WTC11 (cell line): ENCODE data around the gene SPAG4. TPM values are rescaled to one million over a fixed set of nuclear protein-coding genes. Genes with fewer than 3 reads are reported as not detected.

Experiments used
- ATAC-seq: fragments of 200-7000 bp; cut with Tn5 transposase; 2 replicates; pipeline ENCODE4 v1.10.0; 2021; ENCODE audit warnings: mild to moderate bottlenecking, moderate library complexity
- CTCF ChIA-PET: fragments of 300-600 bp; sonication (Branson Sonifier 250); formaldehyde crosslinking; loops from one replicate; lab custom pipeline; 2021; ENCODE audit warnings: antibody characterized with exemption; lab: Charles Lee
- POLR2A ChIA-PET: fragments of 350-600 bp; sonication (Branson Sonifier 250); formaldehyde crosslinking; loops from one replicate; lab custom pipeline; 2021; ENCODE audit warnings: antibody characterized with exemption; lab: Charles Lee
- DNase-seq: peaks from one replicate; pipeline ENCODE4 v3.0.0; 2021; ENCODE audit warnings: low spot score
- H3K27ac Mint-ChIP-seq: 2 replicates; pipeline ENCODE4 v1.8.0; 2021; ENCODE audit warnings: mixed read lengths
- H3K27me3 Mint-ChIP-seq: 2 replicates; pipeline ENCODE4 v1.8.0; 2021; ENCODE audit warnings: low read depth, mild to moderate bottlenecking, moderate library complexity, mixed read lengths
- H3K36me3 Mint-ChIP-seq: 2 replicates; pipeline ENCODE4 v1.8.0; 2021; ENCODE audit warnings: mixed read lengths
- H3K4me1 Mint-ChIP-seq: 2 replicates; pipeline ENCODE4 v1.8.0; 2022; ENCODE audit warnings: mixed read lengths
- H3K4me3 Mint-ChIP-seq: 2 replicates; pipeline ENCODE4 v1.8.0; 2021; ENCODE audit warnings: mild to moderate bottlenecking, moderate library complexity, mixed read lengths
- H3K9me3 Mint-ChIP-seq: 2 replicates; pipeline ENCODE4 v1.8.0; 2021; ENCODE audit warnings: mixed read lengths
- ATF3 ChIP-seq: sonication (generic); formaldehyde crosslinking; conservative IDR thresholded peaks from 2 replicates; pipeline ENCODE4 v1.8.1; 2022; ENCODE audit warnings: mild to moderate bottlenecking, missing genetic modification reagents
- CBFB ChIP-seq: sonication (generic); formaldehyde crosslinking; IDR thresholded peaks from 2 replicates; pipeline ENCODE4 v1.8.1; 2022; ENCODE audit warnings: mild to moderate bottlenecking, low read depth, missing genetic modification reagents
- CREM ChIP-seq: sonication (generic); formaldehyde crosslinking; IDR thresholded peaks from 2 replicates; pipeline ENCODE4 v1.8.1; 2022; ENCODE audit warnings: mild to moderate bottlenecking, missing genetic modification reagents, moderate library complexity
- E2F1 ChIP-seq: sonication (generic); formaldehyde crosslinking; IDR thresholded peaks from 2 replicates; pipeline ENCODE4 v1.8.0; 2022; ENCODE audit warnings: mild to moderate bottlenecking, missing genetic modification reagents
- EMX1 ChIP-seq: fragments of 250-450 bp; sonication (Bioruptor Pico); IDR thresholded peaks from 2 replicates; pipeline ENCODE4 v1.8.0; 2021; ENCODE audit warnings: mild to moderate bottlenecking
- ERG ChIP-seq: fragments of 250-450 bp; sonication (Bioruptor Pico); IDR thresholded peaks from 2 replicates; pipeline ENCODE4 v1.8.0; 2021; ENCODE audit warnings: mild to moderate bottlenecking
- ETV6 ChIP-seq: sonication (generic); formaldehyde crosslinking; IDR thresholded peaks from 2 replicates; pipeline ENCODE4 v1.8.1; 2022; ENCODE audit warnings: mild to moderate bottlenecking, missing genetic modification reagents
- FOXK1 ChIP-seq: sonication (generic); formaldehyde crosslinking; IDR thresholded peaks from 2 replicates; pipeline ENCODE4 v1.8.0; 2022; ENCODE audit warnings: mild to moderate bottlenecking, moderate library complexity, missing genetic modification reagents
- IRF1 ChIP-seq: sonication (generic); formaldehyde crosslinking; IDR thresholded peaks from 2 replicates; pipeline ENCODE4 v1.8.0; 2023; ENCODE audit warnings: missing genetic modification reagents
- JUN ChIP-seq: sonication (generic); formaldehyde crosslinking; IDR thresholded peaks from 2 replicates; pipeline ENCODE4 v1.8.0; 2023; ENCODE audit warnings: mild to moderate bottlenecking, missing genetic modification reagents
- KAT7 ChIP-seq: sonication (generic); formaldehyde crosslinking; IDR thresholded peaks from 2 replicates; pipeline ENCODE4 v1.8.1; 2023; ENCODE audit warnings: missing genetic modification reagents, mild to moderate bottlenecking, borderline replicate concordance
- NFE2L1 ChIP-seq: sonication (generic); formaldehyde crosslinking; IDR thresholded peaks from 2 replicates; pipeline ENCODE4 v1.8.1; 2023; ENCODE audit warnings: missing genetic modification reagents
- NFYB ChIP-seq: sonication (generic); formaldehyde crosslinking; conservative IDR thresholded peaks from 2 replicates; pipeline ENCODE4 v1.8.0; 2022; ENCODE audit warnings: low read depth, missing genetic modification reagents
- PRRX2 ChIP-seq: fragments of 250-450 bp; sonication (Bioruptor Pico); IDR thresholded peaks from 2 replicates; pipeline ENCODE4 v1.8.0; 2021; ENCODE audit warnings: mild to moderate bottlenecking
- USF1 ChIP-seq: sonication (generic); formaldehyde crosslinking; IDR thresholded peaks from 2 replicates; pipeline ENCODE4 v1.8.0; 2022; ENCODE audit warnings: mild to moderate bottlenecking, missing genetic modification reagents
- USF2 ChIP-seq: sonication (generic); formaldehyde crosslinking; IDR thresholded peaks from 2 replicates; pipeline ENCODE4 v1.8.1; 2023; ENCODE audit warnings: mild to moderate bottlenecking, missing genetic modification reagents, moderate library complexity
- ZNF138 ChIP-seq: sonication (generic); formaldehyde crosslinking; conservative IDR thresholded peaks from 2 replicates; pipeline ENCODE4 v1.8.1; 2022; ENCODE audit warnings: mild to moderate bottlenecking, moderate library complexity, missing genetic modification reagents
- ZNF396 ChIP-seq: fragments of 250-450 bp; sonication (Bioruptor Pico); IDR thresholded peaks from 2 replicates; pipeline ENCODE4 v1.8.0; 2021; ENCODE audit warnings: mild to moderate bottlenecking, moderate library complexity, borderline replicate concordance
- ZNF423 ChIP-seq: fragments of 250-450 bp; sonication (Bioruptor Pico); IDR thresholded peaks from 2 replicates; pipeline ENCODE4 v2.1.2; 2022; ENCODE audit warnings: mild to moderate bottlenecking, moderate library complexity
- total RNA-seq: library from RNA; stranded (reverse); gene quantifications from 3 replicates; pipeline ENCODE4 v1.2.3, GENCODE V29; 2021
- TF ChIP-seq, protein P1 (sequence below): fragments of 250-450 bp; sonication (Bioruptor Pico); conservative IDR thresholded peaks from 2 replicates; pipeline ENCODE4 v1.9.0; 2021; ENCODE audit warnings: mild to moderate bottlenecking
- TF ChIP-seq, protein P2 (sequence below): fragments of 250-450 bp; sonication (Bioruptor Pico); IDR thresholded peaks from 2 replicates; pipeline ENCODE4 v1.9.0; 2021; ENCODE audit warnings: mild to moderate bottlenecking

SPAG4 gene
- total RNA-seq, 1 experiment from 2014 or later = 3.5 TPM

- TF ChIP-seq, protein P1, sequence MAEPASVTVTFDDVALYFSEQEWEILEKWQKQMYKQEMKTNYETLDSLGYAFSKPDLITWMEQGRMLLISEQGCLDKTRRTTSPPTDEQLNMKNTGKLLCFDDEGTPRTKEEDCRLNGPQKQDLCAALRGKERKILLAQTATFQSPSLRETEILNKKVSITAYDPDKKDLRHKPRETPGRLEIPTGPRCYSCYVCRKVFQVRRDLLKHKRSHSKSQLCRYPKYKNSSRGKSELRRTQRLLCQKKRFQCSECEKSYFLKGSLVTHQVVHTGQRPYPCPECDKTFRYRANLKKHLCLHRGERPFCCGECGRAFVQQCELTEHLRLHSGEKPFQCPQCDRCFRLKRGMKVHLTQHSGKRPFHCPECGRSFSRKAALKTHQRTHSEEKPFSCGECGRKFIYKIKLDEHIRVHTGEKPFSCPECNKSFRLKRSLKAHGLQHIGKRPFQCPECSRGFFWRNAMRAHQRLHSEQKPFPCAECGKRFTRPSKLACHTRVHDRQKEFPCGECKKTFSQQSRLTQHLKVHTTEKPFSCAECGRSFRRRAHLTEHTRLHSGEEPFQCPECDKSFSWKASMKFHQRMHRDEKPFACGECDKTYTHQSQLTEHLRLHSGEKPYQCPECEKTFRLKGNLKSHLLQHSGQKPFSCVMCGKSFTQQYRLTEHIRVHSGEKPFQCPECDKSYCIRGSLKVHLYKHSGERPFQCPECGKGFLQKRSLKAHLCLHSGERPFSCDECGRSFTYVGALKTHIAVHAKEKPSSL (CRISPR knock-in tag) = no peak
- TF ChIP-seq ERG (CRISPR knock-in tag) = no peak
- no peak for TF ChIP-seq ATF3 (CRISPR knock-in tag)
- no peak for TF ChIP-seq ZNF423 (CRISPR knock-in tag)
Measured at GRCh38 chr20:35661908-35662307, 46.3 kb downstream of the SPAG4 start (continued).

DNA sequence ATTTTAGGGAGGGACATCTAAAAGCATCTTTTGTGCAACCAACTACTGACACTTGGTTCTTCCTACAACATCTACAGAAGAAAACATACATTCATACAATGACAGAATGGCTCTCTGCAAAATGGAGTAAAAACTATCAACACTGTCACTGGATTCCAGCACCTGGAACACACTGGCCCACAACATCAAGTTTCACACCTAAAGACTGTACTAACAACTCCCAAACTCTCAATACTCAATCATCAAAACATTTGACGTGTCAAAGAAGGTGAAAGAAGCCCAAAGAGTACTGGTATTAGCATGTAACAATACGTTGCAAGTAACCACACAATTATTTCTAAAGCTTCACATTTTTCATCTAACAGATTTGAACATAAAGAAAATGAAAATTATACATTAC is 46.9 kb downstream of the SPAG4 start:
- ChIA-PET CTCF (no interaction called here), POLR2A (no interaction called here)
- DNase-seq = no peak
- TF ChIP-seq CREM (CRISPR knock-in tag) = no peak
- no peak for TF ChIP-seq EMX1 (CRISPR knock-in tag)
- Mint-ChIP-seq H3K4me3 (peak overlapping the region; percentile 96), H3K9me3 (no peaks in the 10 kb centered on the region), H3K27ac (peak overlapping the region; percentile 32; the same call in 1 of the 2 replicates), H3K36me3 (no peaks in the 10 kb centered on the region), H3K4me1 (peaks cover 48% of the 10 kb centered on the region), H3K27me3 (no peaks in the 10 kb centered on the region)
- no peak for ATAC-seq

DNA sequence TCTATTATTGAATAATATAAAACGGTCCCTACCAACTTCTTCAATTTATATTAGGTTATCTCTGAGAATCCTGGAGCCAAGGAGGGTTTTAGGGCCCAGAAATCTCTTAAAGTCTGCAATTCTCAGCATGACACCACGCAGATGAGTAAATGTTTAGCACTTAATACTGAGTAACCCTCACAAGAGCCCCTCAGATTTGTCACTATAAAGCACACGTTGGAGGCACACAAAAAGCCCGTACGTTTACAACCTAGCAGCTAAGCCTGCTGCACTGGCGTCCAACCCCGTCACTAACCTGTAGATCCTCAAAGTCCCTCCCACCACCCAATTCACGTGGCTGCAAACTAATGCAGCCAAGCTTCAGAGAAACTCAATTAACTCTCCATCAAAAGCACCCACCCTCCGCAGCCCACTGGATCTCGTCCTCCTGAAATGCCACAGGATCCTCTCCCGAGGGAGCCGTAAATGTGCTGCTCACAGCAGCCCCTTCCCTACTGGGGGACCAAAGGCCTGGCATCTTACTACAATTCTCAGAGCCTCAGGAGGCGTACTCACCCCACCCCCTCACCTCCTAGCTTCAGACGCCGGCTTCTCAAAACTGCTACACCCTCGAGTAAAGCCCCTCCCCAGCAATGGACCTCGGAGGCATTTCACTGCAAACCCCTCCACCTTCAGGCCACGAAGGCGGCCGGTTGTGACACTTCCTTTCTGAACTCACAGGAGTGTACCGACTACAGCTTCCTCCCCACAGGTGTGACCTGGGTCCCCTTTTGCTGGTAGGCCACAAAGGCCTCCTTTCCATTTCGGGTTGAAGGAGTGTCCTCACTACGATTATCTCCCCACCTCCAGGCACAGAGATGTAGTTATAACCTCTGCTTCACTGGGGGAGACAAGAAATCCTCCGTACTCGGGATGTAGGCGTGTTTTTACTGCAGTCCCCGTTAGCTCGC is 48.2 kb downstream of the SPAG4 start:
- peaks cover 47% of the 10 kb centered on the region for H3K4me1 Mint-ChIP-seq
- no peaks in the 10 kb centered on the region for H3K27me3 Mint-ChIP-seq
- peak; percentile 40 for ATAC-seq
- CTCF ChIA-PET = interaction anchor here (0.5 to 1.4 kb wide), 6 partner anchors 43 to 370 kb away, joined by 3 to 12 read pairs (median 4); partner anchors contain the start of gene SCAND1
- peak overlapping the region; percentile 100 for H3K27ac Mint-ChIP-seq
- POLR2A ChIA-PET = interaction anchor here (0.5 to 1.4 kb wide), 7 partner anchors 30 to 122 kb away, joined by 3 to 16 read pairs (median 4); partner anchors contain the start of genes ERGIC3, RBM39 and SPAG4
- DNase-seq = peak; percentile 45
- H3K9me3 Mint-ChIP-seq = no peaks in the 10 kb centered on the region
- H3K4me3 Mint-ChIP-seq = peak overlapping the region; percentile 96
- H3K36me3 Mint-ChIP-seq = peaks cover 5% of the 10 kb centered on the region
- TF ChIP-seq NFYB (CRISPR knock-in tag) (no peak; the same call in 1 of the 2 replicates), NFE2L1 (peak; percentile 25; the same call in 1 of the 2 replicates), IRF1 (CRISPR knock-in tag) (no peak), ETV6 (0 out of 2 replicates have a peak, but pooled peaks have one; percentile 14), E2F1 (CRISPR knock-in tag) (peak; percentile 59; the same call in 1 of the 2 replicates), USF2 (CRISPR knock-in tag) (no peak), EMX1 (CRISPR knock-in tag) (peak; percentile 73; the same call in 1 of the 2 replicates), ZNF396 (CRISPR knock-in tag) (no peak), ZNF138 (no peak), FOXK1 (CRISPR knock-in tag) (no peak), KAT7 (CRISPR knock-in tag) (no peak), PRRX2 (CRISPR knock-in tag) (0 out of 2 replicates have a peak, but pooled peaks have one; percentile 70), ZNF423 (CRISPR knock-in tag) (no peak), USF1 (no peak; the same call in 1 of the 2 replicates), JUN (CRISPR knock-in tag) (no peak), CBFB (CRISPR knock-in tag) (no peak)
- TF ChIP-seq, protein P2, sequence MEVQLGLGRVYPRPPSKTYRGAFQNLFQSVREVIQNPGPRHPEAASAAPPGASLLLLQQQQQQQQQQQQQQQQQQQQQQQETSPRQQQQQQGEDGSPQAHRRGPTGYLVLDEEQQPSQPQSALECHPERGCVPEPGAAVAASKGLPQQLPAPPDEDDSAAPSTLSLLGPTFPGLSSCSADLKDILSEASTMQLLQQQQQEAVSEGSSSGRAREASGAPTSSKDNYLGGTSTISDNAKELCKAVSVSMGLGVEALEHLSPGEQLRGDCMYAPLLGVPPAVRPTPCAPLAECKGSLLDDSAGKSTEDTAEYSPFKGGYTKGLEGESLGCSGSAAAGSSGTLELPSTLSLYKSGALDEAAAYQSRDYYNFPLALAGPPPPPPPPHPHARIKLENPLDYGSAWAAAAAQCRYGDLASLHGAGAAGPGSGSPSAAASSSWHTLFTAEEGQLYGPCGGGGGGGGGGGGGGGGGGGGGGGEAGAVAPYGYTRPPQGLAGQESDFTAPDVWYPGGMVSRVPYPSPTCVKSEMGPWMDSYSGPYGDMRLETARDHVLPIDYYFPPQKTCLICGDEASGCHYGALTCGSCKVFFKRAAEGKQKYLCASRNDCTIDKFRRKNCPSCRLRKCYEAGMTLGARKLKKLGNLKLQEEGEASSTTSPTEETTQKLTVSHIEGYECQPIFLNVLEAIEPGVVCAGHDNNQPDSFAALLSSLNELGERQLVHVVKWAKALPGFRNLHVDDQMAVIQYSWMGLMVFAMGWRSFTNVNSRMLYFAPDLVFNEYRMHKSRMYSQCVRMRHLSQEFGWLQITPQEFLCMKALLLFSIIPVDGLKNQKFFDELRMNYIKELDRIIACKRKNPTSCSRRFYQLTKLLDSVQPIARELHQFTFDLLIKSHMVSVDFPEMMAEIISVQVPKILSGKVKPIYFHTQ = peak; percentile 23
